HG02642 (cell line): ENCODE results near the gene CD160.
"Not testable (repeated sequence)": the region's sequence is repeated elsewhere in the genome, so short reads cannot be mapped to it uniquely, and the experiment has no call there.

Source experiments
- ATAC-seq: cut with Tn5 transposase; IDR thresholded peaks from one replicate; pipeline ENCODE4 v1.9.1; 2021; ENCODE audit warnings: mild to moderate bottlenecking; ENCODE audit not compliant: unreplicated experiment, poor library complexity

Gene CD160

GRCh38 chr1:145708063-145708462 lies 11.2 kb upstream of the CD160 start:
- ATAC-seq, result no peak

GRCh38 chr1:145710291-145711027 lies 8.8 kb upstream of the CD160 start:
- no peak for ATAC-seq

- ATAC-seq, result no peak
These were observed 8.1 kb upstream of the CD160 start for GRCh38 chr1:145711213-145711651.

- no peak for ATAC-seq
These were observed 4.7 kb upstream of the CD160 start for GRCh38 chr1:145714524-145715111.

GRCh38 chr1:145716641-145717345 lies 2.5 kb upstream of the CD160 start:
- ATAC-seq, result no peak

GRCh38 chr1:145717833-145718232 lies 1.5 kb upstream of the CD160 start:
- ATAC-seq, result no peak

- ATAC-seq, result not testable (repeated sequence)
These were observed 834 bp upstream of the CD160 start for GRCh38 chr1:145718465-145718864.

GRCh38 chr1:145720556-145720877 lies 1.2 kb downstream of the CD160 start:
- no peak for ATAC-seq

- peak; percentile 80 for ATAC-seq
These were observed 1.8 kb downstream of the CD160 start for GRCh38 chr1:145720878-145721671.

GRCh38 chr1:145726193-145726592 lies 6.9 kb downstream of the CD160 start:
- ATAC-seq, result not testable (repeated sequence)

GRCh38 chr1:145729196-145729595 lies 9.9 kb downstream of the CD160 start:
- no peak for ATAC-seq

GRCh38 chr1:145729666-145730436 lies 10.6 kb downstream of the CD160 start:
- no peak for ATAC-seq

GRCh38 chr1:145730467-145730866 lies 11.2 kb downstream of the CD160 start:
- ATAC-seq, result no peak

GRCh38 chr1:145730900-145731299 lies 11.6 kb downstream of the CD160 start:
- no peak for ATAC-seq

- ATAC-seq, result no peak
These were observed 16.9 kb downstream of the CD160 start for GRCh38 chr1:145736191-145736590.

GRCh38 chr1:145740269-145740668 lies 21.0 kb downstream of the CD160 start:
- ATAC-seq, result no peak

- ATAC-seq, result no peak
These were observed 28.3 kb downstream of the CD160 start for GRCh38 chr1:145747398-145748247.

- no peak for ATAC-seq
These were observed 31.1 kb downstream of the CD160 start for GRCh38 chr1:145750426-145750825.

GRCh38 chr1:145751491-145752037 lies 32.3 kb downstream of the CD160 start:
- ATAC-seq, result no peak
